HG03558 (cell line): ENCODE measurements around the gene NCR3LG1.

Experiments used
- ATAC-seq: cut with Tn5 transposase; IDR thresholded peaks from one replicate; pipeline ENCODE4 v1.9.1; 2021; ENCODE audit warnings: moderate number of reproducible peaks; ENCODE audit not compliant: unreplicated experiment; ENCODE audit errors: extremely low read depth

NCR3LG1 gene, protein sequence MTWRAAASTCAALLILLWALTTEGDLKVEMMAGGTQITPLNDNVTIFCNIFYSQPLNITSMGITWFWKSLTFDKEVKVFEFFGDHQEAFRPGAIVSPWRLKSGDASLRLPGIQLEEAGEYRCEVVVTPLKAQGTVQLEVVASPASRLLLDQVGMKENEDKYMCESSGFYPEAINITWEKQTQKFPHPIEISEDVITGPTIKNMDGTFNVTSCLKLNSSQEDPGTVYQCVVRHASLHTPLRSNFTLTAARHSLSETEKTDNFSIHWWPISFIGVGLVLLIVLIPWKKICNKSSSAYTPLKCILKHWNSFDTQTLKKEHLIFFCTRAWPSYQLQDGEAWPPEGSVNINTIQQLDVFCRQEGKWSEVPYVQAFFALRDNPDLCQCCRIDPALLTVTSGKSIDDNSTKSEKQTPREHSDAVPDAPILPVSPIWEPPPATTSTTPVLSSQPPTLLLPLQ

DNA sequence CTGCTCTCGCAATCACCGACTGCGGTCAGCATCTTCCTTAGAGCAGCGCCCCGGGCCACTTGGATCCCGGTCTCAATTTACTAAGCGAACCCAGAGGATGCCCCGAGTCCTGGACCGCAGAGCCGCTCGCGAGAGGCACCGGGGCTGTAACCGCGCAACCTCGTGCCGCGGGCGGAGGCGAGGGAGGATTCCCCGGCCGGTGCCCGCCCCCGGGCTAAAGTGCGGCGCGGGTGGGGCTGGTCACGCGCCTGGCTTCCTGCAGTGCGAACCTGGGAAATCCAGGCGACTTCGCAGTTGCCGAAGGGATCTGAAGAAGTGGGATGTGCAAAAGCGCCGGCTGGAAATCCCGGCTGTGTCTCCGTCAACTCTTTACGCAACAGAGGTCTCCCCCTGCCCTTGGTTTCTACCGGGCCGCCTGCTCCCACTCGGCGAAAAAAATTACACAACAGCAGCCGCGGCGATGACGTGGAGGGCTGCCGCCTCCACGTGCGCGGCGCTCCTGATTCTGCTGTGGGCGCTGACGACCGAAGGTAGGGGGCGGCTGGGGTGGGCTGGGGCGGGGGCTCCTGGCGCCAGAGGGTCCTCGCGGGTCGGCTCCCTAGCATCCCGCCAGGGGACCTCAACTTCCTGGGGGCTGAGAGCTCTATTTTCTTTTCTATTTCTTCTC lies at the start of gene NCR3LG1:
Gene NCR3LG1 (plus strand): TSS at position 291 of the 667 bp plus-strand sequence. CDS start 170 bp downstream, at position 461.
- ATAC-seq = no peak

DNA sequence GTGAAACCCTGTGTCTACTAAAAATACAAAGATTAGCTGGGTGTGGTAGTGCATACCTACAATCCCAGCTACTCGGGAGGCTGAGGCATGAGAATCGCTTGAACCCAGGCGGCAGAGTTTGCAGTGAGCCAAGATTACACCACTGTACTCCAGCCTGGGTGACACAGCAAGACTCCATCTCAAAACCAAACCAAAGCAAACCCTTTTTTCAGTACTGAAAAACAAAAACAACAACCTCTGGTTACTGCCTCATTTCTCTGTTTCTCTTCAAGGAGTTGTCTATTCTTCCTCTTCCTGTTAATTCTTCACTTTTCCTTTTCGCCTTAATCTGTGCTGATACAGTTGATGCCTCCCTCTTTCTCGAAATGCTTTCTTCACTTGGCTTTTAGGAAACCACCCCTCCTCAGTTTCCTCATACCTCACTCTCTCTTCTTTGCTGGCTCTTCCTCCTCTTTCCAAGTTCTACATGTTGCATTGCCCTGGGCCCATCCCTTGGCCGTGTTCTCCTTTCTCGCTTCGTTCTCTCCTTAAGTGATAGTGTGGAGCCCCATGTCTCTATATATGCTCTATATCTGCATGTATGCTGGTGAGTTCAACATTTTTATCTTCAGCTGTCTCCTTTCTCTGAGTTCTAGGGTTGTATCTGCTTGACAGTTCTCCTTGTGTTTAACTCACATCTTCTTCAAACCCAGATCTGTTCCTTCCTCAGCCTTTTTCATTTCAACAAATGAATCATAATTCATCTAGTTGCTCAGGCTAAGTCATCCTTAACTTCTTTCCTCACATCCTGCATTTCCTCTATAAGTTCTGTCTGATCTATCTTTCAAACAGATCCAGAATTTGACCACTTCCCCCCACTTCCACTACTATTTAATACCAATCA lies 38.0 kb upstream of the NCR3LG1 start:
- ATAC-seq = no peak

DNA sequence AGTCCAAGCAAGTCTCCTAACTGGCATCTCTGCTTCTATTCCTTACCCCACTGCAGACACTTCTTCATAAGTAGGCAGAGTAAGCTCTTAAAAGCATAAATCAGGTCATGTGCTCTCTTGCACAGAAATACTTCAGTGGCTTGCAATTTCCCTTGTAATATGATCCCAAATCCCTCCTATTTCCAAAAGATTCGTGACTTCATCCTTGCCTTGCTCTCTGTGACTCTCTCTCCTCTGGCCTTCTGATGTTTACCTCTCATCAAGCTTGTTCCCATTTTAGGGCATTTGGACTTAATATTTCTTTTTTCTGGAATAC lies 37.4 kb upstream of the NCR3LG1 start:
- no peak for ATAC-seq

DNA sequence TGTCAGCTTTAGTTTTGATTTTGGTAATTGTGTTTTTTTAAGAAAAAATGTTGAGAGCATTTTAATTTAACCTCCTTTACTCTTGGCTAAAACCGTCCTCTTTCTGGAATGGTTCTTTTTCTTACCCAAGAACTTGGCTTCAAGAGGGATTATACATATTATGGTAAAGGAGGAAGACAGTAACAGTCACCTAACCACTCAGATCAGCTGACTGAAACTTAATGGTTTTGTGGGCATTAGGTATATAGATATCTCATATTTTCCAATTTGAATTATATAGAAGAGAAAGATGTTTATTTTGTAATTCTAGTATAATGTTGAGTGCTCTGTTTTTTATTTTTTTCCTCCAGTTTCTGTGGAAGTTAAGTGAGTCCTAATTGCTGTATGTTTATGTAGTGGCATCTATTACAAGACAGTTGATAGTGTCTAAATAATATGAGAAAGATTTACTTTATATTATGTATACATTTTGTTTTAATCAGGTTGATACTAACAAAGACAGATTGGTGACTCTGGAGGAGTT lies 36.6 kb upstream of the NCR3LG1 start:
- ATAC-seq = no peak

DNA sequence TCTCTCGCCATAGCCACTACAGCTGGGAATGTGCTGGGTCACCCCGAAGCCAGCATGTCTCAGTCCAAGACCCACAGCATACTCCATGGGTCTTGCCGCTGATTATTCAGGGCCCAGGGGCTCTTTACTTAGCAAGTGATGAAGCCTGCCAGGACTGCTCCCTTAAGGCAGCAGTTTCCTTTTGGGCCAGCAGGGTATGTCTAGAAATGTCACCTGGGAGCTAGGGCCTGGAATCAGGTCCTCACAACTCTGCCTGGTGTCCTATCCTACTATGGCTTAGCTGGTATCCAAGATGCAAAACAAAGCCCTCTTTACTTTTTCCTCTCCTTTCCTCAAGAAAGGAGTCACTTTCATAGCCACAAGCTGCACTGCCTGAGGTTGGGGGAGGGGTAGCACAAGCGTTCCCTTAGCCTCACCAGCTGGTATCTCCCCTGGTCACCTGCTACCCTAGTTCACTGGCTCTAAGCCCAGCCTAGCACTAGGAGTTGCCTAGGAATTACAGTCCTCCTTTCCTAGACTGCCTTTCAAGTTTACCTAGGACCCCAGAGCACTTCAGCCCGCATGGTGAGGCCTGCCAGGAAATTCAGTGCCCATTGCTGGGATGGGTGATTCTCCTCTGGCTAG lies 22.6 kb upstream of the NCR3LG1 start:
- ATAC-seq = no peak

DNA sequence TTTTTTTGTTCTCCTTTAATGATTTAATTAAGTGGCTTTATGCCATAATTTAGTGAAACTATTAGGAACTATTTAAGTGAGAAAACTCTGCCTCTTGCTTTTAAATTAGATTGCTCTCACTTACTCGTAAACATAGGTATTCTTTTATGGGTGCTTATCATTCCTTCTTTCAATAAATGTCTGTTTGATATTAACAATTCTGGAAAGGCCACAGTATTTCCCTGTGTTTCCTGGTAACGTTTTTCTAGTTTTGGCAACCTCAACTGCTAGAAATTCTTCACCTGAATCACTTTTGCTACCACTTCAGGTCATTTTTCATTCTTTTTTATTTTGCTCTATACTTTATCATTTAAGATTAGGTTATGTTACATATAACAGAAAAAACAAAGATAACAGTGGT lies 19.9 kb upstream of the NCR3LG1 start:
- ATAC-seq = no peak

DNA sequence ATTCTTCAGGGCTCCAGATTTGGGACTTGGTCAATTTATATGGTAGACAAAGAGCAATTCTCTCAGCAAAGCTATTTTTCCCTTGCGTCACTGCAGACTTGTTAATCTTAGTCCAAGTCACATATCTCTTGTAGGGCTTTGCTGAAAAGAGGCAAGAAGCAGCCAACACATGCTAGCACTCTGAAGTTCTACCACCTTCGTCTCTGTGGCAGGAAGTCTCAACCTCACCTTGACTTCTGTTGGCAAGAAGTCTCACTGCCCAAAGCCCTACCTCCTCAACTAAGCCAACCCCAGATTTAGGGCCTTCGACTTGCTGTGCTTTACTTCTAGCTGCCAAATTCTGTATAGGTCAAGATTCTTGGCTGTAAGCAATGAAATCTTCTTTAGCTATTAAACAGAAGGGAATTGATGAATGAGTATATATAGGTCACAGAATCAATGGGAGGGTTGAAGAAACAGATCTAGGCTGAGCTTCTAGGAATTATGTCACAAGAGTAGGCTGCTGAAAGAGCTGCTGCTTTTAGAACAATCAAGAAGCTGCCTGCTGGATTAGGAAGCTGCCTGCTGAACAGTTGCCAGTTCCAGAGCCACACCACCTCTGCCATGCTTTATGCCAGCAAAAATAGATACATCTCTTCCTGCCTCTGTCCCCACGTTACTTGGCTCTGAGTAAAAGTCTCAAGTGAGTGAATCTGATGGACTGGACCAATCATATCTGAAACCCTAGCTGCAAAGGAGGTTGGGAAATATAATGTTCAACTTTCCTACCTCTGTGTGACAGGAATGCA lies 17.6 kb upstream of the NCR3LG1 start:
- no peak for ATAC-seq

DNA sequence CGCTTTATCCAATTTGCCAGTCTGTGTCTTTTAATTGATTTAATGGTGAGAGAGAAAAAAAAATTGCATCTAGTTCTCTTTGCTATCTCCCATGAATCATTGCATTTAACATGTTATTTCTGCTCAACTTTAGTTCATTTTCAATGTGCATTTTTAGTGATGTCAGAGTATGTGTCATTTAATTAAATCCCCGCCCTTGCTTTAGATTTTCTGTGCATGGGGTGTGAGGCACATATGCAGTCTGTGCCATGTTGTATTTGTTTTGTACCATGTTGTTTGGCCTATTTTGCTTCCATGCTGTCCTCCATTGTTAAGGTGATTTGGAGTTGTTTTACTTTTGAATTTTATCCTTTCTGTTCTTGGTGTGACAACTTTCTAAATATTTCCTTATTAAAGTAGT lies 8.3 kb upstream of the NCR3LG1 start:
- ATAC-seq = no peak

DNA sequence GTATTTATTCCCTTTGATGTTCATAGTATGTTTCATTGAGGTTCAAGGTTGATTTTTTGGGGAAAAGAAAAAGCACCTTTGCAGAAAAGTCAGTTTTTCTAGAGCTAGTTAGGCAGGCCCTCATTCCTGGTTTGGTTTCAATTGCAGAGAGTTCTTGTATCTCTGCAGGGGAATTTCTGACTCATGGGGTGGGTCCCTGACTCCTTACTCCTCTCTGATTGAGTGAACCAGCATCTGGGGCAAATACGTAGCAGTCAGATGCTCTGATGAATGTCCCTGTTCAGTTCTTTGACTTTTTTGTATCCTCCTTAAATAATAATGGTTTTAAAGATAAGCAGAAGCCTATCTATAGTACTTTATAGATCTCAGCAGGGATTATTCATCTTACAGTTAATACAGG lies 7.7 kb upstream of the NCR3LG1 start:
- ATAC-seq = no peak

DNA sequence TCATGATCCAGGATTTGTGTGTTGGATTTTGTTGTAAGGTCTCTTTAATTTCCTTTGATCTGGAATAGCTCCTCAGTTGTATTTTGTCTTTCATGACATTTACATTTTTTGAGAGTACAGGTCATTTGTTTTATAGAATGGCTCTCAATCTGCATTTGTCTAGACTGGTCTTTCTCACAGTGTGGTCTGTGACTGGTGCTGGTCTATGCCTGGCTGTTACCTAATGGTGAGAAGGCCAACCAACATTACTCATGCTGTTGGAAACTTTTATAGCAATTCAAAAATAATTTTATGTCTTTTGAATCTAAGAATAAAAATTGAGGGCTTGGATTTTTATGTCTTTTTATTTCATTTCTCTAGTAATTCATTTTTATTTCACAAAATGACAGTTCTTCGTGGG lies 3.9 kb upstream of the NCR3LG1 start:
- no peak for ATAC-seq

DNA sequence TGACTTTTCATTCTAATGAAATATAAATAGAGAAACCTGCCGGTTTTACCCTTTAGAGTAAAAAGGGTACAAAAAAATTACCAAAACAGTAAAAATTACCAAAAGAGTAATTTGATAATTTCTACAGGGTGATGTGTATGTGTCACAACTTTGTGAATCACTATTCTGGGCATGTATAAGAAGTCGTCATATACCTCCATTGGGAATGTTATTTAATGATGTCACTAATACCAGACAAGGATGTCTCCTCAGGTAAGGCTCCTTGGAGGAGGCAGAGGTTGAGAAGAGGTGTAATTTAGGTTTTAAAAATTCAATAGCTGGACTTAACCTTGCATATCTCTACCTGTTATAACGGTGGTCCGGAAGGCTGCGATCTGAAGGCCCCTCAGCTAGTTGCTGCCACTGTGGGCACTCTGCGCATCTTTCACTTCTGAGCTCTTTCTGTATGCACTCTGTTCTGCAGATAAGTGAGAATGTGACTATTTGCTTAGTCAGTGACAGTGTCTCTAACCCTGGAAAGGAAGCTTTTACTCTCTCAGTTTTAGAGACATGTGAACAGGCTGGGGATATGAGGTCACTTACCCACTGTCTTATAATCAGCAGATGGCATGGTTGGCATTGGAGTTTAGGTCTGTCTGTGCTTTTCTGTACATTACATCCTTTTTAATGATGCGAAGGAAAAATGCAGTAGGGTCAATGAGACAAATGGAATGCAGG lies 987 bp upstream of the NCR3LG1 start:
- ATAC-seq = no peak

DNA sequence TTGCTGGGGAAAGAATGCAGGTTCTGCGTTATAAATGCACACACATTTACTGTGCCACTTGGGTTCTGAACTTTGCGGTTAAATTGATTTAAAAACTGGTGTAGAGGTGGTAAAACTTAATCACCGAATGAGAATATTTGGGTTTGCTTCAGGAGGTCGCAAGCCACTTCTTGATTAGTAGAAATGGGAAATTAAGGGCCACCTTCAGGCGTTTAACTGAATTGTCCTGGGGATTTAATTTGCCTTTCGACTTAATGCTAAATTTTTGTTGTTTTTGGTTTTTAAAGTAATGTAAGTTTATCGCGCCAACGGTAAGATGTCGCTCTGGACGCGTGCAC lies 459 bp upstream of the NCR3LG1 start:
- ATAC-seq = no peak

DNA sequence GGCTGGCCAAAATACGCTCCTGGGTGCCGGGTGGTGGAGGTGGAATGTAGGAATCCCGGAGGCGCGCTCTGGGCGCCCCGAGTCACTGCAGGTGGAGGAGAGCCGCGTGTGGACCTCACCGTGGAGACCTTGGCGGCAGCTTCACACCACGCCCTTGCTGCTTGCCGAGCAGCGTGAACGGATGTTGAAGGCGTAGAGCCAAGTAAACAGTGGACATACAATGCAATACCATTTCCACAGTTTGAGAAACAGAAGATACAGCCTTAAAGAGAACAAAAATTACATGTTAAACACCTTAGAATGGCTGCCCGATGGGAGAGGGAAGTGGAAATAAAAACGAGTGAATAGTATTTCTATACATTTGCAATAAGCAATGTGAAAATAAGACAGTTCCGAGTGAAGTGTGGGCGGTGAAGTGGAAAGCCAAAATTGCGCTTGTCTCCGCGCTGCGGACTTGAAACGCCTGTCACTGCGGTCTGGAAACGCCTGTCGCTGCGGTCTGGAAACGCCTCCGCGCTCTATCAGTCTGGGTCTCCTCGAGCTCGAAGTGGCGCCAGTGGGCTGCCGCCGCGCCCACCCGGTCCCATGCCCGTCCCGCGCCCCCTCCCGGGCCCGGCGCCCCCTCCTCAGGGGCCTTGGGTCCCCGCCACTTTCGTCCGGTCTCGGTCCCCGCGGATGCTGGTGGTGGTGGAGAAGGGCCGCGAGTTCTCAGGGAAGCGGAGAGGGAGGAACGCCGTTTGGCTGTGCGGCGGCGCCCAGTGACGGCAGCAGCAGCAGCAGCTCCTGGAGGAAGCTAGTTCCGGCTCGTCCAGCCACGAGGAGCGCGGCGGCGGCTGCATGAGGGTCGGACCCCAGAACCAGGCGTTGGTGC lies 1.6 kb downstream of the NCR3LG1 start:
- ATAC-seq = no peak

DNA sequence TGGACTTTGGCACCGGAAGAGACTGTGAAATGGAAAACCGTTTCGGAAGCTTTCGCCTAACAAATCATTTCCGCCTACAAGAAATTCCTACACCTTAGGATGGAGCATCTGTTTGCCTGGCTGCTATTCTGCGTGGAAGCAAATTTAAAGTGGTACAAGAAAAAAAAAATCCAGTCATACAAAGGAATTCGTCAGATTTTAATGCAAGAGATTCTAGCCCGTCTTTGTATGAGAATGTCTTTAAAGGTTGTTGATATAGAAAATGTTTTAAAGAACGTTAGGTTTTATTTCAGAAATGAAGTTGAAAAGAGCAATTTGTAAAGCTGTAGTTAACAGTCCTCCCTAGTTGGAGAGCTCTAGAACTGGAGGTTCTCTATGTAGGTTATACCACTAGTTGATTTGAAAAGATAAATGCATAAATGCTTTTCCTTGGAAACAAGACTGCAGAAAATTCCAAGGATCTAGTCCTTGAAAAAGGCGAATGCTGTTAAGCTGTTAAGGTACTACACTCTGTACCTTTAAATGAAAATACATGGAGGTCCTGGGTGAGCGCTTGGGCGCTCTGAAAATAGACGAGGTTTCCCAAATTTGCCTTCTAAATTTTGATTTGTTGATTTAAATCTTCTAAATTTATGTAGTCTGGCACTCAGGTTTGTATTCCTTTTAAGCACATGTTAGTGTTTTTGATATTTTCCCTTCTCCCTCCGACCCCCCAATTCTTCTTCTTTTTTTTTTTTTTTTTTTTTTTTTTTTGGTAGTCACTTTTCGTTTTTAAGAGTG lies 2.4 kb downstream of the NCR3LG1 start:
- no peak for ATAC-seq

DNA sequence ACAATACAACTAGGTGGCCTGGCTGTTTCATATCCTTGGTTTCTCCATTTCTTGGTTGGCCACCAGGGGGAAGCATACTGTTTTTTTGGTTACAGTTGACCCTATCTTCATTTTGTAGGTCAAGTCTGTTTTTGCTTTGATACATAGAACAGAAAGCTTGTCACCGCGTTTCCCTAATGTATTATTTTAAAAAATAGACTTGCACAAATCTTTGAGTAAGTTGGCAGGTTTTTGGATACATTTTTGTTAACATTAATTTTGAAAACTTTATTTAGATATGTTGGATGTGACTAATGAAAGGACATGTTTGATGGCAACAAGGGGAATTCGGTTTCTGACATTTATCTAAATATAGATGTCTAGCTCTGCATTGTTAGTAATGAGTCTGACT lies 3.0 kb downstream of the NCR3LG1 start:
- ATAC-seq = no peak

DNA sequence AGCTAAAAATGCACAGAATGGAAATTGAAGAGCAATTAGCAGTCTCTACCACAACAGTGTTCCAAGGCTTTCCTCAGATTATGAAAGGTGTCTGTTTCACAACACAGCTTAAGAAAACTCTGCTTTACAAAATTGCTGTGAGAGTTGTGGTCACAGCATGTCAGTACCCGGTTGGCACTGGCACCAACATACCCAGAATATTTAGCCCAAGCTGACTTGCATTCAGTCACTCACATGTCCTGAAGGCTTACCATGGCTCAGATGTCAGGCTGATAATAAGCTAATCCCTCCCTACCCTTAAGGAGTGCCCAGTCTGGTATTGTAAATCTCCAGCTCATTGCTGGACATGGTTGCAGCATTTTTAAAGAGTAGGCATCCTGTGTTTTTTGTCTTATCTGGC lies 14.9 kb downstream of the NCR3LG1 start:
- ATAC-seq = no peak

DNA sequence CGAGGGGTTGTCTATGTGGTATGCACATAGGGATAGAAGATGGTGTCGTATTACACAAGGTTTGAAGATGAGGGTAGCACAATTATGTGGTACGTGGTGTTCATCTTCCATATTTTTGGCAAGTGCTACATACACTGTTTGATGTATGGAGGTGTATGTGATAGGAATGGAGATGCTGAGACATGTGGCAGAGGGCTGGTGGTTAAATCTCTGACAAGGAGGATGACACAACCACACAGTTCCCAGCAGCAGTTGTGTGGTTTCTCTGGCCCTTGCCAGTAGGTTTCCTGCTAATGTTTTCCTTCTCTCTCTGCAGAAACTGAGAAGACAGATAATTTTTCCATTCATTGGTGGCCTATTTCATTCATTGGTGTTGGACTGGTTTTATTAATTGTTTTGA lies 17.0 kb downstream of the NCR3LG1 start:
- ATAC-seq = no peak
